Liver (tissue), 9 donors: Measurements from ENCODE around the gene MS4A4E. TPM values are rescaled to one million over a fixed set of nuclear protein-coding genes. Genes with fewer than 3 reads are reported as not detected.

Experiments
- DNase-seq: peaks from one replicate; pipeline ENCODE4 v3.0.0-alpha.2; 2017; ENCODE audit warnings: low spot score
- H3K27ac ChIP-seq, 2 donors: one replicate each; pipeline ENCODE4 v1.7.0; 2013; ENCODE audit warnings: inconsistent platforms in 2 of 2, low read length in 2 of 2, control low read depth in 1 of 2, low read depth in 1 of 2, mild to moderate bottlenecking in 1 of 2
- H3K27me3 ChIP-seq, 4 donors: one replicate each; pipeline versions ENCODE4 v1.6.1 to v1.7.0; 2013; ENCODE audit warnings: low read length in 3 of 4, inconsistent platforms in 1 of 4, mild to moderate bottlenecking in 1 of 4, moderate library complexity in 1 of 4; ENCODE audit not compliant: control insufficient read depth in 4 of 4, insufficient read depth in 4 of 4
- H3K36me3 ChIP-seq, 4 donors: one replicate each; pipeline versions ENCODE4 v1.6.1 to v1.7.0; 2013; ENCODE audit warnings: low read length in 3 of 4, mild to moderate bottlenecking in 3 of 4, low read depth in 1 of 4, moderate library complexity in 1 of 4; ENCODE audit not compliant: control insufficient read depth in 4 of 4, insufficient read depth in 3 of 4
- H3K4me1 ChIP-seq, 4 donors: one replicate each; pipeline versions ENCODE4 v1.6.1 to v1.7.0; 2013; ENCODE audit warnings: low read length in 3 of 4, mild to moderate bottlenecking in 3 of 4, moderate library complexity in 1 of 4; ENCODE audit not compliant: control insufficient read depth in 4 of 4, insufficient read depth in 4 of 4
- H3K4me3 ChIP-seq, 3 donors: one replicate each; pipeline versions ENCODE4 v1.6.1 to v1.7.0; 2013; ENCODE audit warnings: low read length in 3 of 3, control low read depth in 1 of 3, low read depth in 1 of 3, mild to moderate bottlenecking in 1 of 3
- H3K9ac ChIP-seq, 2 donors: one replicate each; pipeline ENCODE4 v1.7.0; 2013; ENCODE audit warnings: low read length in 2 of 2, mild to moderate bottlenecking in 2 of 2, moderate library complexity in 2 of 2, control low read depth in 1 of 2, low read depth in 1 of 2
- H3K9me3 ChIP-seq, 4 donors: one replicate each; pipeline versions ENCODE4 v1.6.1 to v1.7.0; 2013; ENCODE audit warnings: low read length in 3 of 4; ENCODE audit not compliant: control insufficient read depth in 4 of 4
- CTCF ChIP-seq: fragments of 150-350 bp; IDR thresholded peaks from 2 replicates; pipeline ENCODE4 v1.5.1; 2017; ENCODE audit warnings: improper control_type of control experiment, low read depth, low read length; ENCODE audit not compliant: missing input control
- EGR1 ChIP-seq, 2 donors: IDR thresholded peaks; 2 replicates each; pipeline ENCODE4 v1.6.1; 2016 to 2018; ENCODE audit warnings: antibody characterized with exemption in 2 of 2, low read depth in 2 of 2
- FOXA1 ChIP-seq: IDR thresholded peaks from 2 replicates; pipeline ENCODE4 v1.6.1; 2016; ENCODE audit warnings: antibody characterized with exemption
- FOXA2 ChIP-seq: IDR thresholded peaks from 2 replicates; pipeline ENCODE4 v1.6.1; 2016; ENCODE audit warnings: antibody characterized with exemption
- GABPA ChIP-seq, 2 donors: IDR thresholded peaks in 1 of 2; conservative IDR thresholded peaks in 1 of 2; 2 replicates each; pipeline ENCODE4 v1.6.1; 2016; ENCODE audit warnings: antibody characterized with exemption in 2 of 2, mild to moderate bottlenecking in 1 of 2, moderate library complexity in 1 of 2
- HNF4A ChIP-seq, 2 donors: conservative IDR thresholded peaks; 2 replicates each; pipeline ENCODE4 v1.6.1; 2016; ENCODE audit warnings: antibody characterized with exemption in 2 of 2, mild to moderate bottlenecking in 2 of 2
- HNF4G ChIP-seq: IDR thresholded peaks from 2 replicates; pipeline ENCODE4 v1.6.1; 2016; ENCODE audit warnings: antibody characterized with exemption
- JUND ChIP-seq, 2 donors: IDR thresholded peaks; 2 replicates each; pipeline ENCODE4 v1.6.1; 2016; ENCODE audit warnings: antibody characterized with exemption in 2 of 2
- MAX ChIP-seq: IDR thresholded peaks from 2 replicates; pipeline ENCODE4 v1.6.1; 2016; ENCODE audit warnings: antibody characterized with exemption
- NR2F2 ChIP-seq: IDR thresholded peaks from 2 replicates; pipeline ENCODE4 v1.6.1; 2016; ENCODE audit warnings: antibody characterized with exemption
- RAD21 ChIP-seq, 2 donors: IDR thresholded peaks; 2 replicates each; pipeline ENCODE4 v1.6.1; 2016; ENCODE audit warnings: antibody characterized with exemption in 2 of 2, mild to moderate bottlenecking in 2 of 2
- REST ChIP-seq: IDR thresholded peaks from 2 replicates; pipeline ENCODE4 v1.6.1; 2016; ENCODE audit warnings: antibody characterized with exemption, mild to moderate bottlenecking
- RXRA ChIP-seq, 2 donors: IDR thresholded peaks; 2 replicates each; pipeline ENCODE4 v1.6.1; 2017 to 2018; ENCODE audit warnings: antibody characterized with exemption in 2 of 2, mild to moderate bottlenecking in 1 of 2
- SP1 ChIP-seq: IDR thresholded peaks from 2 replicates; pipeline ENCODE4 v1.6.1; 2018; ENCODE audit warnings: antibody characterized with exemption, mild to moderate bottlenecking
- YY1 ChIP-seq: IDR thresholded peaks from 2 replicates; pipeline ENCODE4 v1.6.1; 2016; ENCODE audit warnings: antibody characterized with exemption, mild to moderate bottlenecking
- WGBS: extraction: QIAGEN DNeasy Blood & Tissue Kit; methylation state at CpG from one replicate; pipeline ENCODE4 v1.1.7; 2013; 5-methylcytosine and 5-hydroxymethylcytosine counted together
- polyA plus RNA-seq, 2 donors: library from polyadenylated mRNA; stranded (reverse) in 1 of 2; unstranded in 1 of 2; fragments of 200-250 nt in 1 of 2; fragments of >200 nt in 1 of 2; fragmentation: Nextera tagmentation in 1 of 2; extraction: Ambion mirVana in 1 of 2; gene quantifications; one replicate each; pipeline versions ENCODE4 v1.2.1 to v1.2.3, GENCODE V29; 2013 to 2015
- total RNA-seq, 2 donors: library from RNA; depleted of rRNA; stranded (reverse); fragments of >200 nt; gene quantifications; one replicate each; pipeline ENCODE4 v1.2.3, GENCODE V29; 2014
- TF ChIP-seq, protein P1 (sequence below): IDR thresholded peaks from 2 replicates; pipeline ENCODE4 v1.6.1; 2016; ENCODE audit warnings: antibody characterized with exemption
- TF ChIP-seq, protein P2 (sequence below): IDR thresholded peaks from 2 replicates; pipeline ENCODE4 v1.6.1; 2016; ENCODE audit warnings: antibody characterized with exemption
- donor health status: healthy.
- donor health status: healthy.
- donor health status: healthy.
- donor health status: healthy.
- donor health status: healthy.

The MS4A4E gene
- total and polyA plus RNA-seq, 4 donors = 0.23 to 2.1 (median 0.78) TPM

GRCh38 chr11:60159284-60159683, 83.7 kb downstream of the MS4A4E start:
- no peak overlapping the region for H3K4me3 ChIP-seq
- H3K27me3 ChIP-seq = no peaks in the 10 kb centered on the region
- WGBS = 68% methylated on average over 2 of the region's 2 CpGs
- no peak overlapping the region for H3K9ac ChIP-seq
- TF ChIP-seq JUND (IDR thresholded peaks at IDR 0.05) (no peak), SP1 (no peak), RXRA (IDR thresholded peaks at IDR 0.05) (no peak), YY1 (no peak), HNF4A (conservative IDR thresholded peaks at IDR 0.05) (no peak), NR2F2 (no peak), RAD21 (IDR thresholded peaks at IDR 0.05) (no peak), FOXA1 (no peak), GABPA (IDR thresholded peaks at IDR 0.05 in 1 of 2, conservative IDR thresholded peaks at IDR 0.05 in 1 of 2) (no peak), EGR1 (IDR thresholded peaks at IDR 0.05; ENCODE audit: low read depth in 2 of 2) (no peak)
- TF ChIP-seq, protein P1, sequence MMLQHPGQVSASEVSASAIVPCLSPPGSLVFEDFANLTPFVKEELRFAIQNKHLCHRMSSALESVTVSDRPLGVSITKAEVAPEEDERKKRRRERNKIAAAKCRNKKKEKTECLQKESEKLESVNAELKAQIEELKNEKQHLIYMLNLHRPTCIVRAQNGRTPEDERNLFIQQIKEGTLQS = no peak
- TF ChIP-seq, protein P2, sequence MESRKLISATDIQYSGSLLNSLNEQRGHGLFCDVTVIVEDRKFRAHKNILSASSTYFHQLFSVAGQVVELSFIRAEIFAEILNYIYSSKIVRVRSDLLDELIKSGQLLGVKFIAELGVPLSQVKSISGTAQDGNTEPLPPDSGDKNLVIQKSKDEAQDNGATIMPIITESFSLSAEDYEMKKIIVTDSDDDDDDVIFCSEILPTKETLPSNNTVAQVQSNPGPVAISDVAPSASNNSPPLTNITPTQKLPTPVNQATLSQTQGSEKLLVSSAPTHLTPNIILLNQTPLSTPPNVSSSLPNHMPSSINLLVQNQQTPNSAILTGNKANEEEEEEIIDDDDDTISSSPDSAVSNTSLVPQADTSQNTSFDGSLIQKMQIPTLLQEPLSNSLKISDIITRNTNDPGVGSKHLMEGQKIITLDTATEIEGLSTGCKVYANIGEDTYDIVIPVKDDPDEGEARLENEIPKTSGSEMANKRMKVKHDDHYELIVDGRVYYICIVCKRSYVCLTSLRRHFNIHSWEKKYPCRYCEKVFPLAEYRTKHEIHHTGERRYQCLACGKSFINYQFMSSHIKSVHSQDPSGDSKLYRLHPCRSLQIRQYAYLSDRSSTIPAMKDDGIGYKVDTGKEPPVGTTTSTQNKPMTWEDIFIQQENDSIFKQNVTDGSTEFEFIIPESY = no peak
- no peaks in the 10 kb centered on the region for H3K36me3 ChIP-seq
- no peak overlapping the region for H3K27ac ChIP-seq
- peaks cover 0 to 3% (median 0%) of the 10 kb centered on the region in 4 donors for H3K9me3 ChIP-seq
- no peaks in the 10 kb centered on the region for H3K4me1 ChIP-seq
- no peak for DNase-seq

DNA sequence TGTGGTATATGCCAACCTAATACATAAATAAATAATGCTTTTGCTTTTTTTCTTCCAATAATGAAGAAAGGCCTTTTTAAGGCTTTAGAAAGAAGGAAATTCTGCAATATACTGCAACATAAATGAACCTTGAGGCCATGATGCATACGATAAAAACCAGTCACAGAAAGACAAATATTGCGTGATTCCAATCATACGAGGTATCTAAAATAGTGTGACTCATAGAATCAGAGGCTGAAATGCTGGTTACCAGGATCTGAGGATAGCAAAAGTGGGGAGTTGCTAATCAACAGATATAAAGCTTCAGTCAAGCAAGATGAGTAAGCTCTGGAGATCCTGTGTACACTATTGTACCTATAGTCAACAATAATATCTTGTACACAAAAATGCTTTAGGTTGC, 84.3 kb downstream of the MS4A4E start:
- DNase-seq = no peak
- Histone ChIP-seq H3K9me3 (peaks cover 0 to 3% (median 0%) of the 10 kb centered on the region in 4 donors), H3K36me3 (no peaks in the 10 kb centered on the region), H3K4me3 (no peak overlapping the region), H3K27me3 (no peaks in the 10 kb centered on the region), H3K27ac (no peak overlapping the region), H3K4me1 (no peaks in the 10 kb centered on the region), H3K9ac (no peak overlapping the region)
- WGBS = 61% methylated on average over 3 of the region's 3 CpGs
- TF ChIP-seq NR2F2 = no peak
- no peak for TF ChIP-seq EGR1 (IDR thresholded peaks at IDR 0.05; ENCODE audit: low read depth in 2 of 2)
- no peak for TF ChIP-seq REST
- no peak for TF ChIP-seq YY1
- TF ChIP-seq JUND (IDR thresholded peaks at IDR 0.05) = no peak
- no peak for TF ChIP-seq MAX
- no peak for TF ChIP-seq FOXA2
- TF ChIP-seq CTCF = no peak
- no peak for TF ChIP-seq FOXA1
- no peak for TF ChIP-seq HNF4G
